GM10248 (cell line): Measurements from ENCODE around the gene SUSD6.

ENCODE experiments used
- CTCF ChIA-PET: fragments of 300-600 bp; sonication (Branson Sonifier 250); formaldehyde crosslinking; extraction: SDS; loops from one replicate; lab custom pipeline; 2021; ENCODE audit warnings: antibody characterized with exemption; lab: Yijun Ruan, JAX
- POLR2A ChIA-PET: fragments of 350-650 bp; sonication (Branson Sonifier 250); formaldehyde crosslinking; extraction: SDS; loops from one replicate; lab custom pipeline; 2020; ENCODE audit warnings: antibody characterized with exemption; lab: Yijun Ruan, JAX
- DNase-seq: peaks from one replicate; pipeline ENCODE4 v3.0.0; 2012; ENCODE audit errors: extremely low spot score
- TF ChIP-seq, protein P1 (sequence below): IDR thresholded peaks from 2 replicates; pipeline ENCODE4 v1.5.1; 2012; ENCODE audit warnings: mild to moderate bottlenecking, low read depth; ENCODE audit errors: extremely low read depth, missing control alignments, control extremely low read depth

Gene SUSD6

GRCh38 chr14:69648480-69649451 lies 37.4 kb downstream of the SUSD6 start:
- DNase-seq: peak; percentile 45
- TF ChIP-seq, protein P1, sequence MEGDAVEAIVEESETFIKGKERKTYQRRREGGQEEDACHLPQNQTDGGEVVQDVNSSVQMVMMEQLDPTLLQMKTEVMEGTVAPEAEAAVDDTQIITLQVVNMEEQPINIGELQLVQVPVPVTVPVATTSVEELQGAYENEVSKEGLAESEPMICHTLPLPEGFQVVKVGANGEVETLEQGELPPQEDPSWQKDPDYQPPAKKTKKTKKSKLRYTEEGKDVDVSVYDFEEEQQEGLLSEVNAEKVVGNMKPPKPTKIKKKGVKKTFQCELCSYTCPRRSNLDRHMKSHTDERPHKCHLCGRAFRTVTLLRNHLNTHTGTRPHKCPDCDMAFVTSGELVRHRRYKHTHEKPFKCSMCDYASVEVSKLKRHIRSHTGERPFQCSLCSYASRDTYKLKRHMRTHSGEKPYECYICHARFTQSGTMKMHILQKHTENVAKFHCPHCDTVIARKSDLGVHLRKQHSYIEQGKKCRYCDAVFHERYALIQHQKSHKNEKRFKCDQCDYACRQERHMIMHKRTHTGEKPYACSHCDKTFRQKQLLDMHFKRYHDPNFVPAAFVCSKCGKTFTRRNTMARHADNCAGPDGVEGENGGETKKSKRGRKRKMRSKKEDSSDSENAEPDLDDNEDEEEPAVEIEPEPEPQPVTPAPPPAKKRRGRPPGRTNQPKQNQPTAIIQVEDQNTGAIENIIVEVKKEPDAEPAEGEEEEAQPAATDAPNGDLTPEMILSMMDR: no peak
- ChIA-PET CTCF (interaction anchor here (0.8 to 2.9 kb wide), 16 partner anchors 8 to 78 kb away, joined by 3 to 22 read pairs (median 4); no protein-coding TSS in a partner anchor), POLR2A (interaction anchor here (0.6 kb wide), 1 partner anchor 128 kb away, joined by 3 read pairs; no protein-coding TSS in a partner anchor)

DNA sequence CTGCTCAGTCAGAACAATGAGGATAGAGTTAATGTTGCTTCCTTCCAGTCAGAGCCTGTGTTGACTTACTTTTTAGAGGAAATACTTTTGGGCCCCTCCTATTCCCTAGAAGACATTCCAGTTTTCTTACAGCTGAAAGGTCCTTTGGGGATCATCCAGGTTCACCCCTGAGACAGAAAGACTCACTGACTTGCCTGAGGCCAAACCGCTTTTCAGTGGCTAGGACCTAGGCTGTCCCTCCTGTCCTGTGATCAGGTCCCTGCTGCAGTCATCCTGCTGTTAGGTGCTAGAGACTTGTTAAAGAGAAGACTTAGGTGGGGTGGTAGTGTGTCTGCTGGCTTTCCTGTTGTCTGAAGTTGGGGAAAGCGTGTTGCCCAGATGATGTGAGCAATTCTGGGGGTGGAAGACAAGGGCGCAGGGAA lies 39.6 kb downstream of the SUSD6 start:
- ChIA-PET POLR2A (no interaction called here), CTCF (interaction anchor here (0.8 to 2.9 kb wide), 5 partner anchors 9 to 34 kb away, joined by 3 to 8 read pairs (median 4); no protein-coding TSS in a partner anchor)
- TF ChIP-seq, protein P1: no peak
- no peak for DNase-seq

GRCh38 chr14:69651664-69652063 lies 40.3 kb downstream of the SUSD6 start:
- no peak for DNase-seq
- ChIA-PET POLR2A (interaction anchor here (0.6 kb wide), 1 partner anchor 114 kb away, joined by 3 read pairs; no protein-coding TSS in a partner anchor), CTCF (interaction anchor here (0.8 to 1.3 kb wide), 5 partner anchors 8 to 35 kb away, joined by 3 to 5 read pairs (median 3); no protein-coding TSS in a partner anchor)
- TF ChIP-seq, protein P1: no peak

- ChIA-PET POLR2A (interaction anchor here (0.7 kb wide), 1 partner anchor 61 kb away, joined by 4 read pairs; no protein-coding TSS in a partner anchor), CTCF (interaction anchor here (0.7 to 2.5 kb wide), 6 partner anchors 9 to 34 kb away, joined by 3 to 8 read pairs (median 4); no protein-coding TSS in a partner anchor)
- no peak for DNase-seq
- TF ChIP-seq, protein P1: no peak
Observed at GRCh38 chr14:69652942-69653684, 41.7 kb downstream of the SUSD6 start.

GRCh38 chr14:69654116-69654515 lies 42.7 kb downstream of the SUSD6 start:
- ChIA-PET CTCF (interaction anchor here (2.0 to 2.5 kb wide), 2 partner anchors 30 to 35 kb away, joined by 5 to 7 read pairs; no protein-coding TSS in a partner anchor), POLR2A (no interaction called here)
- DNase-seq: no peak
- TF ChIP-seq, protein P1: no peak
